Cardiac fibroblast (primary cell): ENCODE measurements around the gene AKAP13.

Source experiments
- DNase-seq, 2 donors: peaks; one replicate each; pipeline versions ENCODE4 v3.0.0 to v3.0.0-alpha.2; 2010; ENCODE audit warnings: low read depth in 2 of 2
- H3K4me3 ChIP-seq, 2 donors: replicated peaks in 1 of 2; 1 replicate in 1 of 2; 2 replicates in 1 of 2; pipeline ENCODE4 v1.5.1; 2011; ENCODE audit warnings: low read depth in 2 of 2, low read length in 2 of 2, mild to moderate bottlenecking in 2 of 2, moderate library complexity in 1 of 2
- TF ChIP-seq, protein P1 (sequence below): IDR thresholded peaks from one replicate; pipeline ENCODE4 v1.5.1; 2011; ENCODE audit warnings: low read depth, mild to moderate bottlenecking, low read length, inconsistent platforms

AKAP13 gene

DNA sequence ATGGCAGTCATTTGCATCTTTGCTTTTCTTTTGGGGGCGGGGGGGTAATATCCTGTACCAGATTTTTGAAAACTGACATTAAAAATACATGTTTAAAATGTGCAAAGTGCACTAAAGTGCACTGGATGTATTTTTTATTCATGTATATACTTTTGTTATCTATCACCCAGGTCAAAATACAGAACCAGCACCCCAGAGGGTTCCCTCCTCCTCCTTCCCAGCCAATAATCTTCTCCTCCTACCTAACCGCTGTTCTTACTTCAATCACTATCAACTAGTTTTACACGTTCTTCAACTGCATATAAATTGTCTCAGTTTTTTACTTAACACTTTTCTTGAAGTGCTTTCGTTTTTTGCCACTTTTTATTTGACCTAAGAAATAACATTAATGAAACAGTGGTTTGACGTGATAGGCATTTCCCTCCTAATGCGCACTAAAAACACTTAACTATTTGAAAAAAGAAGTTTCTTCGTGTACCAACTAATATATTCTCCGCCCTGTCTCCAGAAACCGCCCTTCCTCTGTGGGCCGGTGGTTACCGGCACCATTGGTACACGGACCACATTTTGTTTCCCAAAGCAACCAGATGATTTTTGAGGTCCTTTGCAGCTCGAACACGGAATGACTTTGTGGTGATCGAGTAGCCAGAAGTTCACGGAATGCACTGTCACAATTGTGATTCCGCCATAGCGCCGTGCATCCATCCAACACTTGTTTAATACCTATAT lies 836 bp upstream of the AKAP13 start:
- peak overlapping the region; percentile 47 to 63 for H3K4me3 ChIP-seq
- DNase-seq, result peak in 1 of 2 donors; percentile 38
- TF ChIP-seq, protein P1, sequence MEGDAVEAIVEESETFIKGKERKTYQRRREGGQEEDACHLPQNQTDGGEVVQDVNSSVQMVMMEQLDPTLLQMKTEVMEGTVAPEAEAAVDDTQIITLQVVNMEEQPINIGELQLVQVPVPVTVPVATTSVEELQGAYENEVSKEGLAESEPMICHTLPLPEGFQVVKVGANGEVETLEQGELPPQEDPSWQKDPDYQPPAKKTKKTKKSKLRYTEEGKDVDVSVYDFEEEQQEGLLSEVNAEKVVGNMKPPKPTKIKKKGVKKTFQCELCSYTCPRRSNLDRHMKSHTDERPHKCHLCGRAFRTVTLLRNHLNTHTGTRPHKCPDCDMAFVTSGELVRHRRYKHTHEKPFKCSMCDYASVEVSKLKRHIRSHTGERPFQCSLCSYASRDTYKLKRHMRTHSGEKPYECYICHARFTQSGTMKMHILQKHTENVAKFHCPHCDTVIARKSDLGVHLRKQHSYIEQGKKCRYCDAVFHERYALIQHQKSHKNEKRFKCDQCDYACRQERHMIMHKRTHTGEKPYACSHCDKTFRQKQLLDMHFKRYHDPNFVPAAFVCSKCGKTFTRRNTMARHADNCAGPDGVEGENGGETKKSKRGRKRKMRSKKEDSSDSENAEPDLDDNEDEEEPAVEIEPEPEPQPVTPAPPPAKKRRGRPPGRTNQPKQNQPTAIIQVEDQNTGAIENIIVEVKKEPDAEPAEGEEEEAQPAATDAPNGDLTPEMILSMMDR, result no peak

DNA sequence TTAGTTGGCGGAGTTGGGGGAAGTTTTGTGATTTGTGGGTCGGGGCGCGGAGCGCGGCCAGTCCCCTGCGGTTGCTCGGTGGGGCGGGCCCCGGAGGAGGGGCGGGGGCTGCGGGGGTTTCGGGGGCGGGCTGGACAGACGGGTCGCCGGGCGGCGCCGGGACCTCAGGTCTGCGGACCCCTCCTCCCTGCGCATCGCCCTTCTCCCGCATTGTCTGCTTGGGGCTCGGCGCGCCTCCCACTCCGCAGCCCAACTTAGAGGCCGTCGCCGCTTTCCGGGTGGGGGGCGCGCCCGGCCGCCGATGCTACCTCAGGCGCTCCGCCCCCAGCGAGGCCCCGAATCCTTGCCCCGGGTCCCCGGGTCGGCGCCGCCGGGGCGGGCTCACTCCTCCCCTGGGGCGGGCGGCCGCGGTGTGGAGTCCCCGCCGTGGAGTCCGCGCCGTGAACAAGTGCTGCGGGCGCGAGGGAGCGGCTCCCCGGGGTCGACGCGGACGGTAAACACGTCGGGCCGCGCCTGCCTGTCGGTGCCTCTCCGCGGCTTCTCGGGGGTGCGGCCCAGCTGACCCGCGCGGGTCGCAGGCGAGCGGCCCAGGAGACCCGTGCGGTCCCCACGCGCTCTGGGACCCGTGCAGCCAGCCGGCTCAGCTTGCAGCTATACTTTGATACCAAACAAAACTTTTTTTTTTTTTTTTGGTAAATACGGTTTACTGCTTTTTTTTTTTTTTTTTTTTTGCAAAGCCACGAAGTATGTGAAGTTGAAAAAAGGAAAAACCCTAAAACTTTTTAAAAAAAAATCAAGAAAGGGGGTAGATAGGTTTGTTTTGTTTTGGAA lies 624 bp downstream of the AKAP13 start:
- DNase-seq, result peak in 1 of 2 donors; percentile 25
- H3K4me3 ChIP-seq, result peak overlapping the region; percentile 76
- TF ChIP-seq, protein P1, result no peak

DNA sequence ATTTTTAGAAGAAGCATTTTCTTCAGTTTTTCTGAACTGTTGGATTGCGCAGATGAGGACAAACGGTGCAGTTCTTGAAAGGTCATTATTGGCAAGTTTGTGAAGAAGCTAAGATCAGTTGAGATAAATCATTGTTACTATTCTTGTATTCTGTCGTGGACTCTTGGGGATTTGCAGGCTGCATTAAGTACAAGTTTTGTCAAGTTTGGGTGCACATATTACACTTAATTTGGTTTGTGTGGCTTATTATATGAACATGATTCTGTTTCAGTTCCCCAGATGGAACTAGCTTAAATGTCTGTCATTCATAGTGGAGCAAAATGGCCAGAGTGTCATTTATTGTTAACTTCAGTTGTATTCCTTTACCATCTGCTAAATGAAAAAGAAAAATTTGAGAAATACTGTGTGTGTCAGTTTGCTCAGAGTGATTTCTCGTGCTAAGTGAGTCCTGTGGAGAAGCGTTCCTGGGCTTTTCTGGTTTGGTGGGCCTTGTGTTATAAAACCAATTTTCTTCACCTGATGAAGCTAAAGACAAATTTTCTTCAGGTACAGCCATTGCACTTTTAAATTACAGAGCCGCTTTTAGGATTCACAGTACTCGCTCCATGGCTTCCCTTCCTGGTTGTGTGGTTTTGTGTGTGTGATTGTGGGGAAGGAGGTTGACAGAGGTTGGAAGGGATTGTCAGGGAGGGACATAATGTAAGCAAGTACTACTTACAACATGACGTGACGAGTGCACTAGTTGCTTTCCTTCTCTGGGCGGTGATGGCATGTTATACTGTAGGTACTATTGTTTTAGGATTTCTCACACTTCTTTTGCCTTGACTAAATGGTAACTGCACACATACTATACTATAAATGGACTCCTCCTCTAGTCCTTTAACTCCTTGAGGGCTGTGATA lies 1.7 kb downstream of the AKAP13 start:
- TF ChIP-seq, protein P1, result no peak
- peak overlapping the region; percentile 76 for H3K4me3 ChIP-seq
- DNase-seq, result peak in 1 of 2 donors; percentile 35

DNA sequence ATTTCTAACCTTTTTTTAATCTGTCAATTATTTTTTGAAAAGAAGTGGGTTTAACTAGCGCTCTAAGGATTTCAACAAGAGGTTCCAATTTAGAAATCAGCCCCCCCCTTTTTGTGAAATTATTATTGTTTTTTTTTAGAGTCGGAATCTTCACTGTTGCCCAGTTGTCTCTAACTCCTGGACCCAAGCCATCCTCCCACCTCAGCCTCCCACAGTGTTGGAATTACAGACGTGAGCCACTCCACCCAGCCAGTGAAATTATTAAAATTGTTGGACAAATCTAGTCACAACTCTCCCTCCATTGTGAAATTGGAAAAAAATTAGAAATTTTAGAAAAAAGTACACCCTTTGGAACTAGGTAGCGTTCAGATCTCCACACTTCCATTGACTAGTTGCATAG lies 2.5 kb downstream of the AKAP13 start:
- no peak for DNase-seq
- H3K4me3 ChIP-seq, result no peak overlapping the region
- TF ChIP-seq, protein P1, result no peak

DNA sequence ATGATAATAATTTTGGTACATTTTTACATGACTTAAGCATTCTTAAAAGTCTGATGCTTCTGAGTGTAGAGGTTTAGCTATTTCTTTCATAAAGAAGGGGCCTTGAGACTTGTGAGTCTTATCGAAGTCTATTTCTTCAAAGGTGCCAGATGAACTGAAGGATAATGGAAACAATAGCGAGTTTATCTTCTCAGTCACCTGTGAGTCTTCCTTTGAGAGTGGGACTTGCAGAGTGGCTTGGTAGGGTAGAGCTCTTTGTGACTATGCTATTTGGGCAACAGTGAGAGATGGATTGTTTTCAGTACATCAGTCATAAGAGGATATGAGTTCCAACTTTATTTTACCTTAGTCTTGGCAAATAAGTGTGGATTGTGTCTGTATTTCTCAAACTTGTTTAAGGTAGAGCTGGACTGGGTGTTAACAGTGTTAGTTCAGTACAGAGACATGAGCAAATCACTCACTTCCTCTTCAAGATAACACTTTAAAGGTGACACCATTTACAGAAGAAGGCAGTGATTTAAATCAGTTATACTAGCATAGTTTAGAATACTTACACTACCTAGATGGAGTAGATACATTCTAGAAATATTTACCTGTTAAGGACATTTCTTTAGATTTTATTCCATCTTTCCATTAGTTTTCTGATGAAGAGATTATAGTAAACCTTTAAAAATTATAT lies 3.2 kb downstream of the AKAP13 start:
- TF ChIP-seq, protein P1, result no peak
- no peak for DNase-seq
- no peak overlapping the region for H3K4me3 ChIP-seq

DNA sequence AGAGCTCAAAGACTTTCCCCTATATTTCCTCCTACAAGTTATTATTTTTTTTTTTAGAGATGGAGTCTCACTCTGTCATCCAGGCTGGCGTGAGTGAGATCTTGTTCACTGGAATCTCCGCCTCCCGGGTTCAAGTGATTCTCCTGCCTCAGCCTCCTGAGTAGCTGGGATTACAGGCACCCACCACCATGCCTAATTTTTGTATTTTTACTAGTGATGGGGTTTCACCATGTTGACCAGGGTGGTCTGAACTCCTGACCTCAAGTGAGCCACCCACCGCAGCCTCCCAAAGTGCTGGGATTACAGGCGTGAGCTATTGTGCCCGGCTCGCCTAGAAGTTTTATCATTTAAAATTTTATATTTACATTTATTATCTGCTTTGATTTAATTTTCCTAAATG lies 5.9 kb downstream of the AKAP13 start:
- TF ChIP-seq, protein P1, result no peak
- no peak for DNase-seq
- H3K4me3 ChIP-seq, result no peak overlapping the region
